CD4-positive, alpha-beta T cell (primary cell): ENCODE results near the gene MEAF6. TPM values are rescaled to one million over a fixed set of nuclear protein-coding genes. Genes with fewer than 3 reads are reported as not detected.

Experiments used
- ATAC-seq: fragments of 200-7000 bp; cut with Tn5 transposase; one replicate; pipeline ENCODE4 v1.10.0; 2022; ENCODE audit warnings: mild to moderate bottlenecking; ENCODE audit not compliant: poor library complexity
- CTCF ChIA-PET: fragments of 350-600 bp; sonication (Branson Sonifier 250); formaldehyde crosslinking; loops from one replicate; lab custom pipeline; 2021; ENCODE audit warnings: antibody characterized with exemption, inconsistent platforms; lab: Charles Lee
- POLR2A ChIA-PET: fragments of 350-600 bp; sonication (Branson Sonifier 250); formaldehyde crosslinking; loops from one replicate; lab custom pipeline; 2021; ENCODE audit warnings: antibody characterized with exemption, inconsistent platforms; lab: Charles Lee
- DNase-seq, 14 experiments: peaks; one replicate each; pipeline ENCODE4 v3.0.0-alpha.2; 2013 to 2020; ENCODE audit warnings: mixed read lengths in 2 of 14
- H3K27ac ChIP-seq, 2 donors: one replicate each; pipeline versions ENCODE4 v1.5.1 to v1.7.0; 2013; ENCODE audit warnings: low read length in 2 of 2, low read depth in 1 of 2, mild to moderate bottlenecking in 1 of 2
- H3K27me3 ChIP-seq, 2 experiments: 1 replicate in 1 of 2; 2 replicates in 1 of 2; pipeline versions ENCODE4 v1.6.1 to v1.7.0; 2013; ENCODE audit warnings: low read length in 2 of 2, control low read depth in 1 of 2, mild to moderate bottlenecking in 1 of 2, moderate library complexity in 1 of 2; ENCODE audit not compliant: insufficient read depth in 2 of 2, control insufficient read depth in 1 of 2
- H3K36me3 ChIP-seq: one replicate; pipeline ENCODE4 v1.6.1; 2013; ENCODE audit warnings: low read length, control low read depth; ENCODE audit not compliant: insufficient read depth
- H3K4me1 ChIP-seq: one replicate; pipeline ENCODE4 v1.6.1; 2013; ENCODE audit warnings: low read length, control low read depth; ENCODE audit not compliant: insufficient read depth
- H3K4me3 ChIP-seq: one replicate; pipeline ENCODE4 v1.5.1; 2013; ENCODE audit warnings: mild to moderate bottlenecking, low read length, moderate library complexity
- H3K9me3 ChIP-seq, 2 experiments: 1 replicate in 1 of 2; 2 replicates in 1 of 2; pipeline versions ENCODE4 v1.6.1 to v1.7.0; 2013; ENCODE audit warnings: low read length in 2 of 2, mild to moderate bottlenecking in 2 of 2, control low read depth in 1 of 2, moderate library complexity in 1 of 2; ENCODE audit not compliant: control insufficient read depth in 1 of 2, insufficient read depth in 1 of 2
- H3K27ac Mint-ChIP-seq: one replicate; pipeline ENCODE4 v1.8.0; 2020; ENCODE audit warnings: mixed read lengths
- H3K27me3 Mint-ChIP-seq: one replicate; pipeline ENCODE4 v1.8.0; 2021; ENCODE audit warnings: mixed read lengths
- H3K36me3 Mint-ChIP-seq: one replicate; pipeline ENCODE4 v1.8.0; 2021; ENCODE audit warnings: low read depth, mixed read lengths
- H3K4me1 Mint-ChIP-seq: one replicate; pipeline ENCODE4 v1.8.0; 2021; ENCODE audit warnings: low read depth, mixed read lengths
- H3K4me3 Mint-ChIP-seq: one replicate; pipeline ENCODE4 v1.8.0; 2020; ENCODE audit warnings: mild to moderate bottlenecking, mixed read lengths
- H3K9me3 Mint-ChIP-seq: one replicate; pipeline ENCODE4 v1.8.0; 2020; ENCODE audit warnings: mixed read lengths
- CTCF ChIP-seq: fragments of 200-600 bp; IDR thresholded peaks from one replicate; pipeline ENCODE4 v1.8.0; 2022; ENCODE audit warnings: antibody characterized with exemption, mild to moderate bottlenecking
- intact Hi-C, 2 experiments: fragments of 100-400 bp; cut with DNase I in 1 of 2; cut with micrococcal nuclease in 1 of 2; formaldehyde crosslinking; loops; one replicate each; pipeline versions ENCODE4 v1.15.1 to v1.9.0; 2023 to 2025; cut with DNase I, micrococcal nuclease
- total RNA-seq, 174 experiments: library from RNA in 2 of 174; stranded (reverse) in 2 of 174; gene quantifications; one replicate each; pipeline ENCODE4 v1.2.3 and lab custom pipeline; 2021 to 2026

MEAF6 gene
- total RNA-seq, 2 experiments from 2014 or later: 39.0 to 41.5 TPM

- Mint-ChIP-seq H3K36me3 (peaks cover 87% of the 10 kb centered on the region), H3K9me3 (no peaks in the 10 kb centered on the region), H3K4me3 (peak overlapping the region; percentile 97), H3K27me3 (no peaks in the 10 kb centered on the region), H3K27ac (peak overlapping the region; percentile 100), H3K4me1 (peaks cover 56% of the 10 kb centered on the region)
- ChIA-PET CTCF (interaction anchor here (0.6 to 4.1 kb wide), 5 partner anchors 9 to 36 kb away, joined by 3 to 54 read pairs (median 6); partner anchors contain the start of gene MEAF6), POLR2A (interaction anchor here (0.7 to 10.8 kb wide), 10 partner anchors 8 to 330 kb away, joined by 3 to 136 read pairs (median 7); partner anchors contain the start of genes C1orf122, MEAF6, SNIP1 and YRDC)
- ATAC-seq (peak; percentile 31), DNase-seq (peak in 10 of 14 experiments; percentile 18 to 76 (median 48))
- Histone ChIP-seq H3K27ac (peak overlapping the region; percentile 95 to 97), H3K4me3 (peak overlapping the region; percentile 92), H3K27me3 (no peaks in the 10 kb centered on the region), H3K4me1 (peaks cover 74% of the 10 kb centered on the region), H3K36me3 (peaks cover 74% of the 10 kb centered on the region), H3K9me3 (no peaks in the 10 kb centered on the region)
- no peak for TF ChIP-seq CTCF
- intact Hi-C loops: loop anchor here (2.0 to 5.0 kb wide), 3 partner anchors 36 to 1384 kb away; partner anchors contain the start of genes MEAF6 (in 1 of the 2) and SNIP1 (in 1 of the 2)
Measured at GRCh38 chr1:37478451-37478881, 36.1 kb downstream of the MEAF6 start.

- ATAC-seq: no peak
- peak in 2 of 14 experiments; percentile 15 to 32 for DNase-seq
- Histone ChIP-seq H3K27ac (peak overlapping the region; percentile 95 to 97), H3K27me3 (no peaks in the 10 kb centered on the region), H3K36me3 (peaks cover 69% of the 10 kb centered on the region), H3K4me1 (peaks cover 79% of the 10 kb centered on the region), H3K4me3 (peak overlapping the region; percentile 92), H3K9me3 (no peaks in the 10 kb centered on the region)
- Mint-ChIP-seq H3K36me3 (peaks cover 87% of the 10 kb centered on the region), H3K27me3 (no peaks in the 10 kb centered on the region), H3K4me3 (peak overlapping the region; percentile 97), H3K27ac (peak overlapping the region; percentile 100), H3K4me1 (peaks cover 62% of the 10 kb centered on the region), H3K9me3 (no peaks in the 10 kb centered on the region)
- CTCF ChIA-PET: interaction anchor here (1.1 to 4.1 kb wide), 5 partner anchors 9 to 36 kb away, joined by 3 to 54 read pairs (median 6); partner anchors contain the start of gene MEAF6
- no peak for TF ChIP-seq CTCF
- intact Hi-C loops: loop anchor here (2.0 to 5.0 kb wide), 3 partner anchors 37 to 1384 kb away; partner anchors contain the start of genes MEAF6 (in 1 of the 2) and SNIP1 (in 1 of the 2)
- POLR2A ChIA-PET: interaction anchor here (0.8 to 10.8 kb wide), 6 partner anchors 9 to 37 kb away, joined by 3 to 136 read pairs (median 21); partner anchors contain the start of gene MEAF6
Measured at GRCh38 chr1:37477946-37478345, 36.6 kb downstream of the MEAF6 start.

GRCh38 chr1:37477198-37477931 is 37.2 kb downstream of the MEAF6 start:
- intact Hi-C loops: loop anchor here in 1 of 2 experiments (5.0 kb wide), 2 partner anchors 75 to 1385 kb away; partner anchors contain the start of gene SNIP1
- ATAC-seq: peak; percentile 48
- Histone ChIP-seq H3K4me1 (peaks cover 85% of the 10 kb centered on the region), H3K36me3 (peaks cover 63% of the 10 kb centered on the region), H3K27ac (peak overlapping the region; percentile 95 to 97), H3K4me3 (peak overlapping the region; percentile 92), H3K27me3 (no peaks in the 10 kb centered on the region), H3K9me3 (no peaks in the 10 kb centered on the region)
- Mint-ChIP-seq H3K9me3 (no peaks in the 10 kb centered on the region), H3K4me3 (peak overlapping the region; percentile 97), H3K27me3 (no peaks in the 10 kb centered on the region), H3K36me3 (peaks cover 85% of the 10 kb centered on the region), H3K4me1 (peaks cover 63% of the 10 kb centered on the region), H3K27ac (peak overlapping the region; percentile 100)
- TF ChIP-seq CTCF: no peak
- peak; percentile 59 to 97 (median 74) for DNase-seq
- CTCF ChIA-PET: interaction anchor here (1.1 to 4.1 kb wide), 5 partner anchors 10 to 37 kb away, joined by 3 to 54 read pairs (median 6); partner anchors contain the start of gene MEAF6
- POLR2A ChIA-PET: interaction anchor here (0.9 to 10.8 kb wide), 5 partner anchors 9 to 76 kb away, joined by 3 to 136 read pairs (median 9); partner anchors contain the start of genes MEAF6 and SNIP1
